ENCODE results near the gene TBC1D14.
"Not testable (repeated sequence)": the region's sequence is repeated elsewhere in the genome, so short reads cannot be mapped to it uniquely, and the experiment has no call there.

Gene TBC1D14

GRCh38 chr4:6910340-6910959 is 824 bp downstream of the TBC1D14 start:
- peak; percentile 80 for DNase-seq (ENCODE audit: low spot score)

GRCh38 chr4:6910960-6911874 is 1.6 kb downstream of the TBC1D14 start:
- DNase-seq (ENCODE audit: low spot score) = no peak

GRCh38 chr4:6911917-6912316 is 2.3 kb downstream of the TBC1D14 start:
- not testable (repeated sequence) for DNase-seq (ENCODE audit: low spot score)

GRCh38 chr4:6912441-6912840 is 2.8 kb downstream of the TBC1D14 start:
- DNase-seq (ENCODE audit: low spot score) = no peak

GRCh38 chr4:6913350-6913905 is 3.8 kb downstream of the TBC1D14 start:
- DNase-seq (ENCODE audit: low spot score) = no peak

- no peak for DNase-seq (ENCODE audit: low spot score)
These were observed 4.8 kb downstream of the TBC1D14 start for GRCh38 chr4:6914448-6914847.

- DNase-seq (ENCODE audit: low spot score) = no peak
These were observed 5.7 kb downstream of the TBC1D14 start for GRCh38 chr4:6915041-6916005.

GRCh38 chr4:6916069-6916586 is 6.5 kb downstream of the TBC1D14 start:
- no peak for DNase-seq (ENCODE audit: low spot score)

GRCh38 chr4:6916587-6917460 is 7.2 kb downstream of the TBC1D14 start:
- DNase-seq (ENCODE audit: low spot score) = no peak

- peak; percentile 76 for DNase-seq (ENCODE audit: low spot score)
These were observed 8.0 kb downstream of the TBC1D14 start for GRCh38 chr4:6917461-6918271.

GRCh38 chr4:6918338-6918737 is 8.7 kb downstream of the TBC1D14 start:
- no peak for DNase-seq (ENCODE audit: low spot score)

- no peak for DNase-seq (ENCODE audit: low spot score)
These were observed 10.5 kb downstream of the TBC1D14 start for GRCh38 chr4:6920171-6920570.

- DNase-seq (ENCODE audit: low spot score) = no peak
These were observed 13.9 kb downstream of the TBC1D14 start for GRCh38 chr4:6923507-6923906.

GRCh38 chr4:6924361-6924779 is 14.7 kb downstream of the TBC1D14 start:
- no peak for DNase-seq (ENCODE audit: low spot score)

GRCh38 chr4:6925357-6925836 is 15.8 kb downstream of the TBC1D14 start:
- no peak for DNase-seq (ENCODE audit: low spot score)

GRCh38 chr4:6926081-6926480 is 16.5 kb downstream of the TBC1D14 start:
- no peak for DNase-seq (ENCODE audit: low spot score)

GRCh38 chr4:6926681-6927478 is 17.3 kb downstream of the TBC1D14 start:
- DNase-seq (ENCODE audit: low spot score) = peak; percentile 73

- DNase-seq (ENCODE audit: low spot score) = no peak
These were observed 18.5 kb downstream of the TBC1D14 start for GRCh38 chr4:6928081-6928480.

GRCh38 chr4:6929339-6929811 is 19.7 kb downstream of the TBC1D14 start:
- DNase-seq (ENCODE audit: low spot score) = no peak
